Immature natural killer cell (primary cell): ENCODE results near the gene KAT2B. TPM values are rescaled to one million over a fixed set of nuclear protein-coding genes. Genes with fewer than 3 reads are reported as not detected.

ENCODE experiments used
- polyA plus RNA-seq, 3 donors: library from polyadenylated mRNA; unstranded; fragments of 300-500 nt; fragmentation: Illumina TruSeq; gene quantifications; one replicate each; pipeline ENCODE4 v1.2.3, GENCODE V29; 2021

Gene KAT2B
- polyA plus RNA-seq, 3 donors from 2014 or later = 2.5 to 12.0 (median 5.8) TPM

Other genes starting within 250 kb of the KAT2B start
- gene EFHB, start 106.2 kb upstream of the KAT2B start, polyA plus RNA-seq = 1 to 10 TPM in 1 of 3 donors, under 1 TPM in 1, not detected in 1; 0.52 to 1.3 TPM
- gene RAB5A, start 93.3 kb upstream of the KAT2B start, polyA plus RNA-seq = 10 to 100 TPM; 33.0 to 50.8 (median 47.3) TPM
- gene PP2D1, start 28.2 kb upstream of the KAT2B start, polyA plus RNA-seq = under 1 TPM; 0.19 to 0.91 (median 0.34) TPM
- gene SGO1, start 145.8 kb downstream of the KAT2B start, polyA plus RNA-seq = 1 to 10 TPM in 1 of 3 donors, under 1 TPM in 2; 0.67 to 1.0 (median 0.77) TPM